Astrocyte (in vitro differentiated cells and primary cell): ENCODE measurements around the gene ZBTB45. TPM values are rescaled to one million over a fixed set of nuclear protein-coding genes. Genes with fewer than 3 reads are reported as not detected.
A peak's percentile ranks its signal among the peaks of the same experiment; 100 is the strongest.

Experiments used
- DNase-seq: peaks from one replicate; pipeline ENCODE4 v3.0.0-alpha.2; 2010; ENCODE audit warnings: low read depth
- FAIRE-seq: peaks from 2 replicates; lab custom pipeline; 2011; peaks lifted over from hg19 to GRCh38; lab: Jason Lieb, UNC
- H2AFZ ChIP-seq: 2 replicates; pipeline ENCODE4 v1.6.0; 2012; ENCODE audit warnings: low read depth, low read length, inconsistent platforms
- H3K27ac ChIP-seq: 2 replicates; pipeline ENCODE4 v1.5.1; 2011; ENCODE audit warnings: low read depth, low read length, inconsistent platforms
- H3K27me3 ChIP-seq: 2 replicates; pipeline ENCODE4 v1.6.0; 2011; ENCODE audit warnings: low read length, inconsistent platforms; ENCODE audit not compliant: insufficient read depth
- H3K36me3 ChIP-seq: 2 replicates; pipeline ENCODE4 v1.5.1; 2011; ENCODE audit warnings: low read length, inconsistent platforms; ENCODE audit not compliant: insufficient read depth
- H3K4me1 ChIP-seq: 2 replicates; pipeline ENCODE4 v1.5.1; 2011; ENCODE audit warnings: low read length, inconsistent platforms; ENCODE audit not compliant: insufficient read depth
- H3K4me2 ChIP-seq: 2 replicates; pipeline ENCODE4 v1.6.0; 2012; ENCODE audit warnings: low read length, inconsistent platforms
- H3K4me3 ChIP-seq: 2 replicates; pipeline ENCODE4 v1.5.1; 2011; ENCODE audit warnings: low read depth, mild to moderate bottlenecking, low read length, inconsistent platforms; ENCODE audit not compliant: insufficient read depth
- H3K79me2 ChIP-seq: 2 replicates; pipeline ENCODE4 v1.6.0; 2012; ENCODE audit warnings: mild to moderate bottlenecking, low read length, inconsistent platforms; ENCODE audit not compliant: insufficient read depth
- H3K9ac ChIP-seq: 2 replicates; pipeline ENCODE4 v1.6.0; 2012; ENCODE audit warnings: mild to moderate bottlenecking, low read length, inconsistent platforms
- H3K9me3 ChIP-seq: 2 replicates; pipeline ENCODE4 v1.5.1; 2012; ENCODE audit warnings: low read depth, mild to moderate bottlenecking, low read length, inconsistent platforms; ENCODE audit not compliant: insufficient read depth
- H4K20me1 ChIP-seq: 2 replicates; pipeline ENCODE4 v1.6.0; 2012; ENCODE audit warnings: low read length, inconsistent platforms; ENCODE audit not compliant: insufficient read depth
- H3K27ac Mint-ChIP-seq: one replicate; pipeline ENCODE4 v1.8.0; 2021; ENCODE audit warnings: mild to moderate bottlenecking, mixed read lengths; ENCODE audit not compliant: unreplicated experiment
- H3K27me3 Mint-ChIP-seq: one replicate; pipeline ENCODE4 v1.8.0; 2021; ENCODE audit warnings: low read depth, mixed read lengths; ENCODE audit not compliant: unreplicated experiment
- H3K36me3 Mint-ChIP-seq: one replicate; pipeline ENCODE4 v1.8.0; 2021; ENCODE audit warnings: low read depth, mixed read lengths; ENCODE audit not compliant: unreplicated experiment
- H3K4me1 Mint-ChIP-seq: one replicate; pipeline ENCODE4 v1.8.0; 2021; ENCODE audit warnings: low read depth, mixed read lengths; ENCODE audit not compliant: unreplicated experiment
- H3K4me3 Mint-ChIP-seq: one replicate; pipeline ENCODE4 v1.8.0; 2021; ENCODE audit warnings: mild to moderate bottlenecking, moderate library complexity, mixed read lengths; ENCODE audit not compliant: unreplicated experiment
- H3K9me3 Mint-ChIP-seq: one replicate; pipeline ENCODE4 v1.8.0; 2021; ENCODE audit warnings: mild to moderate bottlenecking, mixed read lengths; ENCODE audit not compliant: unreplicated experiment
- CTCF ChIP-seq: IDR thresholded peaks from 2 replicates; pipeline ENCODE4 v1.5.1; 2011; ENCODE audit warnings: low read depth, mild to moderate bottlenecking, inconsistent platforms, low read length, moderate library complexity; ENCODE audit not compliant: insufficient read depth
- EZH2 ChIP-seq: IDR thresholded peaks from 2 replicates; pipeline ENCODE4 v1.6.1; 2012; ENCODE audit warnings: mild to moderate bottlenecking, low read length, inconsistent platforms; ENCODE audit not compliant: insufficient read depth
- total RNA-seq: library from RNA; stranded (reverse); gene quantifications from 2 replicates; pipeline ENCODE4 v1.2.1, GENCODE V29; 2021

Gene ZBTB45
- total RNA-seq, 1 donor from 2014 or later, result 16.3 TPM

GRCh38 chr19:58538257-58539168, 18.9 kb upstream of the ZBTB45 start:
- Histone ChIP-seq H3K4me1 (peaks cover 1% of the 10 kb centered on the region), H3K36me3 (no peaks in the 10 kb centered on the region), H4K20me1 (no peaks in the 10 kb centered on the region), H2AFZ (peak overlapping the region; percentile 73), H3K9me3 (no peaks in the 10 kb centered on the region), H3K79me2 (no peaks in the 10 kb centered on the region), H3K27me3 (peaks cover 14% of the 10 kb centered on the region), H3K4me2 (peak overlapping the region; percentile 77), H3K27ac (no peak overlapping the region), H3K9ac (no peak overlapping the region), H3K4me3 (peak overlapping the region; percentile 28)
- no peaks in the 10 kb centered on the region for H3K4me1 Mint-ChIP-seq
- peak; percentile 86 for TF ChIP-seq EZH2
- no peak for TF ChIP-seq CTCF
- no peak for FAIRE-seq
- no peak overlapping the region for H3K27ac Mint-ChIP-seq
- DNase-seq, result no peak
- H3K9me3 Mint-ChIP-seq, result no peaks in the 10 kb centered on the region
- H3K27me3 Mint-ChIP-seq, result peaks cover 19% of the 10 kb centered on the region
- H3K4me3 Mint-ChIP-seq, result peak overlapping the region; percentile 67
- H3K36me3 Mint-ChIP-seq, result no peaks in the 10 kb centered on the region

- Mint-ChIP-seq H3K36me3 (no peaks in the 10 kb centered on the region), H3K4me3 (no peak overlapping the region), H3K27ac (no peak overlapping the region), H3K27me3 (peaks cover 17% of the 10 kb centered on the region), H3K9me3 (no peaks in the 10 kb centered on the region), H3K4me1 (no peaks in the 10 kb centered on the region)
- no peak for DNase-seq
- Histone ChIP-seq H3K4me3 (no peak overlapping the region), H2AFZ (no peak overlapping the region), H3K4me2 (no peak overlapping the region), H4K20me1 (no peaks in the 10 kb centered on the region), H3K27me3 (peaks cover 10% of the 10 kb centered on the region), H3K9ac (no peak overlapping the region), H3K79me2 (no peaks in the 10 kb centered on the region), H3K27ac (no peak overlapping the region), H3K4me1 (no peaks in the 10 kb centered on the region), H3K36me3 (no peaks in the 10 kb centered on the region), H3K9me3 (no peaks in the 10 kb centered on the region)
- no peak for FAIRE-seq
- TF ChIP-seq EZH2 (no peak), CTCF (no peak)
Observed at GRCh38 chr19:58536852-58537798, 17.5 kb upstream of the ZBTB45 start.
